ENCODE data around the gene CYP27B1. TPM values are rescaled to one million over a fixed set of nuclear protein-coding genes. Genes with fewer than 3 reads are reported as not detected.

The CYP27B1 gene
- total and polyA plus RNA-seq, 8 donors = 0.56 to 3.1 (median 1.4) TPM; not detected in 1

DNA sequence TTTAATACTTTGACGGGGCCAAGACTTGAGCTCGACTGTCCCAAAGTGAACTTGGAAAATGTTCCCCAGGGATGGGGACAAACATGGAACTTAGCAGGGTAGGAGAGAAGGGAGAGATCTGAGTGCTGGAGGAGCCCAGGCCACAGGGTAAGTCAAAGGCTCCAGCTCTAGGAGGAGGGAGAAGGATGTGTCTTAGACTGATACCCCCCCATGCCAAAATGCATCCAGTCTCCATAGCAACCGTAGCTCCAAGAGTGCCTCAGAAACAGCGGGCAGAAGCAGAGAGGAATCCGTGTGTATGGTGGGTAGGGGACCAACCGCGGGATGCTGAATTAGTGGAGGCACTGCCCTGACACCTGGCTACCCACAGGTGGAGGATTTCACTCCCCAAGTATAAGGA is 27.5 kb downstream of the CYP27B1 start:
- peaks cover 0 to 2% (median 0%) of the 10 kb centered on the region in 4 donors for H3K36me3 ChIP-seq
- DNase-seq = no peak
- H3K9me3 ChIP-seq = no peaks in the 10 kb centered on the region
- H3K4me1 ChIP-seq = peaks cover 35 to 65% (median 46%) of the 10 kb centered on the region in 4 donors
- intact Hi-C loops (cut with DNase I; ENCODE audit: low total_unique reads) = no loop called here
- H3K27ac ChIP-seq = no peak overlapping the region
- peaks cover 16 to 91% (median 62%) of the 10 kb centered on the region in 3 donors for H3K27me3 ChIP-seq
- 24 to 37% (median 24%) methylated on average over 7 of the region's 7 CpGs for WGBS, 5 donors
- H3K4me3 ChIP-seq = no peak overlapping the region
- TF ChIP-seq POLR2A (IDR thresholded peaks at IDR 0.05) (no peak), POLR2AphosphoS5 (IDR thresholded peaks at IDR 0.05) (no peak), EP300 (IDR thresholded peaks at IDR 0.05) (no peak)
- TF ChIP-seq, protein P1, sequence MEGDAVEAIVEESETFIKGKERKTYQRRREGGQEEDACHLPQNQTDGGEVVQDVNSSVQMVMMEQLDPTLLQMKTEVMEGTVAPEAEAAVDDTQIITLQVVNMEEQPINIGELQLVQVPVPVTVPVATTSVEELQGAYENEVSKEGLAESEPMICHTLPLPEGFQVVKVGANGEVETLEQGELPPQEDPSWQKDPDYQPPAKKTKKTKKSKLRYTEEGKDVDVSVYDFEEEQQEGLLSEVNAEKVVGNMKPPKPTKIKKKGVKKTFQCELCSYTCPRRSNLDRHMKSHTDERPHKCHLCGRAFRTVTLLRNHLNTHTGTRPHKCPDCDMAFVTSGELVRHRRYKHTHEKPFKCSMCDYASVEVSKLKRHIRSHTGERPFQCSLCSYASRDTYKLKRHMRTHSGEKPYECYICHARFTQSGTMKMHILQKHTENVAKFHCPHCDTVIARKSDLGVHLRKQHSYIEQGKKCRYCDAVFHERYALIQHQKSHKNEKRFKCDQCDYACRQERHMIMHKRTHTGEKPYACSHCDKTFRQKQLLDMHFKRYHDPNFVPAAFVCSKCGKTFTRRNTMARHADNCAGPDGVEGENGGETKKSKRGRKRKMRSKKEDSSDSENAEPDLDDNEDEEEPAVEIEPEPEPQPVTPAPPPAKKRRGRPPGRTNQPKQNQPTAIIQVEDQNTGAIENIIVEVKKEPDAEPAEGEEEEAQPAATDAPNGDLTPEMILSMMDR (IDR thresholded peaks at IDR 0.05) = no peak

DNA sequence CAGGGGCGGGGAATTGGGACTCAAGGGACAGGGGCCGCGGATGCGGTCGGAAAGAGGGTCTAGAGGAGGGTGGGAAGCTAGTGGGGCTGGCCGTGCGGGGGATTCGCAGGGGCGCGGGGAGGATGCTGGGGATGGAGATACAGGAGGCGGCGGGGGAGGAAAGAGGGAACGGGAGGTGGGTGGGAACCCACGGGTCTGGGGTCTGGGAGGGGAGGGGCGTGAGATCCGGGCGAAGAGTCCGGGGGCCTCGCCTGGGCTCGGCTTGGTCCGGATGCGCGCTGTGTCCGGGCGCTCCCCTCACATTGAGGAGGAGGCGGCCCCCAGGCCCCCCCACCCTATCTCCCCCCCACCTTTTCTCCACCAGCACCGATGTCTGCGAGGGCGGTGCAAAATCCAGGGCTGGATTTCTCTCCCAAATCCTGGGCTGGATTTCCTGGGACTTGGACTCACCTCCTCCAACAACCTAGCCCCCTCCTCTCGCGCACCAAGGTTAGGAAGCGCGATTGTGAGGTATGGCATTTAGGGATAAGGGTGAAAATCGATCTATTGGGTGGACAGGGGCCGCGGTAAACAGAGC is 28.1 kb downstream of the CYP27B1 start, which contains the start of gene AGAP2:
Gene AGAP2, minus strand, starts transcription at position 82 of the 577 bp plus-strand sequence. CDS start 496 bp downstream, outside the sequence.
- 14 to 49% (median 18%) methylated on average over 24 to 36 of the region's 36 CpGs for whole genome bisulfite sequencing, 5 donors
- intact Hi-C loops (cut with DNase I; ENCODE audit: low total_unique reads) = no loop called here
- DNase-seq = peak in 1 of 2 donors; percentile 71
- H3K4me3 ChIP-seq = peak within 1 kb of the TSS; percentile 30 to 48 (median 38)
- peaks cover 16 to 98% (median 62%) of the 10 kb centered on the region in 3 donors for H3K27me3 ChIP-seq
- H3K4me1 ChIP-seq = peaks cover 32 to 60% (median 41%) of the 10 kb centered on the region in 4 donors
- H3K36me3 ChIP-seq = peaks cover 0 to 8% (median 0%) of the 10 kb centered on the region in 4 donors
- no peaks in the 10 kb centered on the region for H3K9me3 ChIP-seq
- H3K27ac ChIP-seq = no peak within 1 kb of the TSS
- TF ChIP-seq POLR2A (IDR thresholded peaks at IDR 0.05) = no peak
- TF ChIP-seq POLR2AphosphoS5 (IDR thresholded peaks at IDR 0.05) = no peak
- TF ChIP-seq, protein P1 (IDR thresholded peaks at IDR 0.05) = no peak
- no peak for TF ChIP-seq EP300 (IDR thresholded peaks at IDR 0.05)

GRCh38 chr12:57737467-57738460 is 29.1 kb downstream of the CYP27B1 start:
- H3K9me3 ChIP-seq = no peaks in the 10 kb centered on the region
- WGBS, 5 donors = 13 to 31% (median 25%) methylated on average over 12 to 110 of the region's 110 CpGs
- H3K4me3 ChIP-seq = peak overlapping the region; percentile 30 to 48 (median 38)
- H3K4me1 ChIP-seq = peaks cover 32 to 60% (median 41%) of the 10 kb centered on the region in 4 donors
- H3K36me3 ChIP-seq = peaks cover 0 to 18% (median under 1%) of the 10 kb centered on the region in 4 donors
- no peak overlapping the region for H3K27ac ChIP-seq
- peaks cover 16 to 100% (median 62%) of the 10 kb centered on the region in 3 donors for H3K27me3 ChIP-seq
- DNase-seq = peak in 1 of 2 donors; percentile 67
- intact Hi-C loops (cut with DNase I; ENCODE audit: low total_unique reads) = no loop called here
- TF ChIP-seq, protein P1 (IDR thresholded peaks at IDR 0.05) = no peak
- TF ChIP-seq POLR2A (IDR thresholded peaks at IDR 0.05) = no peak

Measured in stomach (tissue), 9 donors.